Measurements from ENCODE around the gene RBFOX2.

Gene RBFOX2

DNA sequence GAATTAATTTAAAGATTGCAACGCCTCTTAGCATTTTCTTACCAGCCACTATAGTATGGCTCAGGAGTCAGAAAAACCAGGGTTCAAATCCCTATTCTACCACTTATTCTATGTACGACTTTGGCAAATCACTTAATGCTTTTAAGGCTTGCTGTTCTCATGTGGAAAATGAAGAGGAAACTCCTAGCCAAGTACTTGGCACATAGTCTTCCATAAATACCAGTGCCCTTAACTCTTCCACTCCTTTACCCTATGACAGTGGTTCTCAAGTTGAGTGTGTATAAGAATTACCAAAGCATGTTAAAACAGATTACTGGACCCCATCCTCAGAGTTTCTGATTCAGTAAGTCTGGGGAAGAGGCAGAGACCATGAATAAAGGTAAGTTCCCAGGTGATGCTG is 107.6 kb downstream of the RBFOX2 start:
- no peaks in the 10 kb centered on the region for H4K20me1 ChIP-seq (ENCODE audit: insufficient read depth, low read length)
- no peak overlapping the region for H3K4me2 ChIP-seq (ENCODE audit: low read length)

DNA sequence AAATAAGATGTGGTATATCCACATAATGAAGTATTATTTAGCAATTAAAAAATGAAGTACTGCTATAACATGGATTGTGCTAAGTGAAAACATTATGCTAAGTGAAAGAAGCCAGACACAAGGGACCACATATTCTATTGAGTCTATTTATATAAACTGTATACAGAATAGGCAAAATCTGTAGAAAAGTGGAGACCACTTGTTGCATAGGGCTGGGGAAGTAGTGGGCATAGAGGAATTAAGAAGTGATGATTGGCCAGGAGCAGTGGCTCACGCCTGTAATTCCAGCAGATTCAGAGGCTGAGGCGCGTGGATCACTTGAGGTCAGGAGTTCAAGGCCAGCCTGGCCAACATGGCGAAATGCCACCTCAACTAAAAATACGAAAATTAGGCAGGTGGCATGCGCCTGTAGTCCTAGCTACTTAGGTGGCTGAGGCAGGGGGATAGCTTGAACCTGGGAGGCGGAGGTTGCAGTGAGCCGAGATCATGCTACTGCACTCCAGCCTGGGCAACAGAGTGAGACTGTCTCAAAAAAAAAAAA is 109.6 kb downstream of the RBFOX2 start:
- no peak overlapping the region for H3K4me2 ChIP-seq (ENCODE audit: low read length)
- H3K4me3 ChIP-seq (ENCODE audit: low read depth, low read length, poor library complexity, severe bottlenecking): no peak overlapping the region
- peaks cover 88% of the 10 kb centered on the region for H3K4me1 ChIP-seq (ENCODE audit: insufficient read depth, low read length, severe bottlenecking)
- no peaks in the 10 kb centered on the region for H3K9me3 ChIP-seq (ENCODE audit: low read length)
- H3K9ac ChIP-seq (ENCODE audit: low read length): no peak overlapping the region
- no peaks in the 10 kb centered on the region for H3K27me3 ChIP-seq (ENCODE audit: insufficient read depth, low read length)
- H3F3A ChIP-seq (ENCODE audit: insufficient read depth, low read length): no peaks in the 10 kb centered on the region
- H3K79me2 ChIP-seq (ENCODE audit: insufficient read depth, low read length): no peaks in the 10 kb centered on the region
- TF ChIP-seq, protein P1, sequence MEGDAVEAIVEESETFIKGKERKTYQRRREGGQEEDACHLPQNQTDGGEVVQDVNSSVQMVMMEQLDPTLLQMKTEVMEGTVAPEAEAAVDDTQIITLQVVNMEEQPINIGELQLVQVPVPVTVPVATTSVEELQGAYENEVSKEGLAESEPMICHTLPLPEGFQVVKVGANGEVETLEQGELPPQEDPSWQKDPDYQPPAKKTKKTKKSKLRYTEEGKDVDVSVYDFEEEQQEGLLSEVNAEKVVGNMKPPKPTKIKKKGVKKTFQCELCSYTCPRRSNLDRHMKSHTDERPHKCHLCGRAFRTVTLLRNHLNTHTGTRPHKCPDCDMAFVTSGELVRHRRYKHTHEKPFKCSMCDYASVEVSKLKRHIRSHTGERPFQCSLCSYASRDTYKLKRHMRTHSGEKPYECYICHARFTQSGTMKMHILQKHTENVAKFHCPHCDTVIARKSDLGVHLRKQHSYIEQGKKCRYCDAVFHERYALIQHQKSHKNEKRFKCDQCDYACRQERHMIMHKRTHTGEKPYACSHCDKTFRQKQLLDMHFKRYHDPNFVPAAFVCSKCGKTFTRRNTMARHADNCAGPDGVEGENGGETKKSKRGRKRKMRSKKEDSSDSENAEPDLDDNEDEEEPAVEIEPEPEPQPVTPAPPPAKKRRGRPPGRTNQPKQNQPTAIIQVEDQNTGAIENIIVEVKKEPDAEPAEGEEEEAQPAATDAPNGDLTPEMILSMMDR (IDR thresholded peaks at IDR 0.05; ENCODE audit: low read length): no peak
- TF ChIP-seq EZH2 (IDR thresholded peaks at IDR 0.05; ENCODE audit: borderline replicate concordance, low read length): no peak
- no peak overlapping the region for H2AFZ ChIP-seq (ENCODE audit: low read length)
- H3K27ac ChIP-seq (ENCODE audit: low read depth, low read length, poor library complexity, severe bottlenecking): peak overlapping the region; percentile 70
- no peaks in the 10 kb centered on the region for H3K36me3 ChIP-seq (ENCODE audit: insufficient read depth, low read length)
- no peaks in the 10 kb centered on the region for H4K20me1 ChIP-seq (ENCODE audit: insufficient read depth, low read length)
- H3K9me2 ChIP-seq (ENCODE audit: low read depth, low read length): no peaks in the 10 kb centered on the region

More for the DNA sequence above, 107.6 kb downstream of the RBFOX2 start:
- peaks cover 68% of the 10 kb centered on the region for H3K4me1 ChIP-seq (ENCODE audit: insufficient read depth, low read length, severe bottlenecking)
- H3K9ac ChIP-seq (ENCODE audit: low read length): peak overlapping the region; percentile 30; the same call in 1 of the 2 replicates
- H3K27me3 ChIP-seq (ENCODE audit: insufficient read depth, low read length): no peaks in the 10 kb centered on the region
- no peak overlapping the region for H2AFZ ChIP-seq (ENCODE audit: low read length)
- peak overlapping the region; percentile 70 for H3K27ac ChIP-seq (ENCODE audit: low read depth, low read length, poor library complexity, severe bottlenecking)
- H3K36me3 ChIP-seq (ENCODE audit: insufficient read depth, low read length): no peaks in the 10 kb centered on the region
- H3K9me2 ChIP-seq (ENCODE audit: low read depth, low read length): no peaks in the 10 kb centered on the region
- H3K79me2 ChIP-seq (ENCODE audit: insufficient read depth, low read length): no peaks in the 10 kb centered on the region
- no peaks in the 10 kb centered on the region for H3K9me3 ChIP-seq (ENCODE audit: low read length)
- TF ChIP-seq, protein P1 (IDR thresholded peaks at IDR 0.05; ENCODE audit: low read length): no peak
- no peak for TF ChIP-seq EZH2 (IDR thresholded peaks at IDR 0.05; ENCODE audit: borderline replicate concordance, low read length)
- no peaks in the 10 kb centered on the region for H3F3A ChIP-seq (ENCODE audit: insufficient read depth, low read length)
- no peak overlapping the region for H3K4me3 ChIP-seq (ENCODE audit: low read depth, low read length, poor library complexity, severe bottlenecking)

DNA sequence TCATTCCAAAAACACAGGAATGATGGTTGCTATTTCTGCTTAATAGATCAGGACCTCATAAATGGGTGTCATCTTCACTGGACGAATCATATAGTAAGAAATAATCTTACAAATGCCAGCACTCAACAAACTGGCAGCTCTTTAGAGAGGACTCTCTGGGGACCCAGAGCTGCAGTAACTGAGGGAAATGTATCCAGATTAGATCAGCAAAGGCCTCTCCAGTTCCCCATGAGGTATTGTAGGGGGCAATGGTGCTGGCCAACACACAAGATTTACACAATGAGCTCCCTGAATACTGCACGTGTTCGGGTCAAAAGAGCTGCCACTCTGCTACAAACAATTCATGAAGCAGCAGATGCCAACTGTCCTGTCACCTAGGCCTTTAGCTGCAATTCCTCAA is 110.2 kb downstream of the RBFOX2 start:
- TF ChIP-seq EZH2 (IDR thresholded peaks at IDR 0.05; ENCODE audit: borderline replicate concordance, low read length): no peak
- TF ChIP-seq, protein P1 (IDR thresholded peaks at IDR 0.05; ENCODE audit: low read length): no peak
- Histone ChIP-seq H3K9ac (ENCODE audit: low read length) (peak overlapping the region; percentile 21; the same call in 1 of the 2 replicates), H3K79me2 (ENCODE audit: insufficient read depth, low read length) (no peaks in the 10 kb centered on the region), H3K27me3 (ENCODE audit: insufficient read depth, low read length) (no peaks in the 10 kb centered on the region), H2AFZ (ENCODE audit: low read length) (no peak overlapping the region), H3K4me2 (ENCODE audit: low read length) (0 out of 2 replicates have a peak overlapping the region, but pooled peaks have one; percentile 10), H3K4me1 (ENCODE audit: insufficient read depth, low read length, severe bottlenecking) (peaks cover 94% of the 10 kb centered on the region), H4K20me1 (ENCODE audit: insufficient read depth, low read length) (no peaks in the 10 kb centered on the region), H3K36me3 (ENCODE audit: insufficient read depth, low read length) (no peaks in the 10 kb centered on the region), H3K4me3 (ENCODE audit: low read depth, low read length, poor library complexity, severe bottlenecking) (no peak overlapping the region), H3K9me2 (ENCODE audit: low read depth, low read length) (no peaks in the 10 kb centered on the region), H3F3A (ENCODE audit: insufficient read depth, low read length) (no peaks in the 10 kb centered on the region), H3K9me3 (ENCODE audit: low read length) (no peaks in the 10 kb centered on the region), H3K27ac (ENCODE audit: low read depth, low read length, poor library complexity, severe bottlenecking) (peak overlapping the region; percentile 70)

All from OCI-LY1 (cell line).